Measurements from ENCODE around the gene CFAP298.
"Not testable (repeated sequence)": the region's sequence is repeated elsewhere in the genome, so short reads cannot be mapped to it uniquely, and the experiment has no call there.

CFAP298 gene

GRCh38 chr21:32574946-32575925 lies 36.9 kb downstream of the CFAP298 start:
- H3K27me3 ChIP-seq (ENCODE audit: control insufficient read depth, insufficient read depth, low read length): no peaks in the 10 kb centered on the region
- no peaks in the 10 kb centered on the region for H3K36me3 ChIP-seq (ENCODE audit: control insufficient read depth, insufficient read depth, low read length)
- no peak overlapping the region for H3K9ac ChIP-seq (ENCODE audit: low read length)
- no peaks in the 10 kb centered on the region for H3K9me3 ChIP-seq (ENCODE audit: control insufficient read depth, low read length)
- no peak overlapping the region for H3K4me3 ChIP-seq (ENCODE audit: low read length)
- H3K4me1 ChIP-seq (ENCODE audit: control insufficient read depth, insufficient read depth, low read length): peaks cover 8% of the 10 kb centered on the region

- Histone ChIP-seq H3K4me1 (ENCODE audit: control insufficient read depth, insufficient read depth, low read length) (peaks cover 12% of the 10 kb centered on the region), H3K36me3 (ENCODE audit: control insufficient read depth, insufficient read depth, low read length) (no peaks in the 10 kb centered on the region), H3K9me3 (ENCODE audit: control insufficient read depth, low read length) (no peaks in the 10 kb centered on the region), H3K27me3 (ENCODE audit: control insufficient read depth, insufficient read depth, low read length) (no peaks in the 10 kb centered on the region), H3K4me3 (ENCODE audit: low read length) (no peak overlapping the region), H3K9ac (ENCODE audit: low read length) (peak overlapping the region; percentile 57)
Observed at GRCh38 chr21:32572574-32573420, 39.4 kb downstream of the CFAP298 start.

GRCh38 chr21:32570456-32570855 lies 41.7 kb downstream of the CFAP298 start:
- Histone ChIP-seq H3K36me3 (ENCODE audit: control insufficient read depth, insufficient read depth, low read length) (no peaks in the 10 kb centered on the region), H3K9me3 (ENCODE audit: control insufficient read depth, low read length) (no peaks in the 10 kb centered on the region), H3K4me1 (ENCODE audit: control insufficient read depth, insufficient read depth, low read length) (peaks cover 12% of the 10 kb centered on the region), H3K9ac (ENCODE audit: low read length) (no peak overlapping the region), H3K27me3 (ENCODE audit: control insufficient read depth, insufficient read depth, low read length) (no peaks in the 10 kb centered on the region), H3K4me3 (ENCODE audit: low read length) (no peak overlapping the region)

GRCh38 chr21:32569261-32570230 lies 42.6 kb downstream of the CFAP298 start:
- H3K36me3 ChIP-seq (ENCODE audit: control insufficient read depth, insufficient read depth, low read length): no peaks in the 10 kb centered on the region
- peak overlapping the region; percentile 51 for H3K4me3 ChIP-seq (ENCODE audit: low read length)
- H3K9ac ChIP-seq (ENCODE audit: low read length): peak overlapping the region; percentile 75

GRCh38 chr21:32567626-32568025 lies 44.6 kb downstream of the CFAP298 start:
- Histone ChIP-seq H3K27me3 (ENCODE audit: control insufficient read depth, insufficient read depth, low read length) (no peaks in the 10 kb centered on the region), H3K4me1 (ENCODE audit: control insufficient read depth, insufficient read depth, low read length) (peaks cover 8% of the 10 kb centered on the region), H3K9me3 (ENCODE audit: control insufficient read depth, low read length) (no peaks in the 10 kb centered on the region), H3K36me3 (ENCODE audit: control insufficient read depth, insufficient read depth, low read length) (no peaks in the 10 kb centered on the region), H3K4me3 (ENCODE audit: low read length) (no peak overlapping the region), H3K9ac (ENCODE audit: low read length) (no peak overlapping the region)

More at GRCh38 chr21:32569261-32570230, 42.6 kb downstream of the CFAP298 start:
- H3K4me1 ChIP-seq (ENCODE audit: control insufficient read depth, insufficient read depth, low read length): peaks cover 12% of the 10 kb centered on the region
- no peaks in the 10 kb centered on the region for H3K9me3 ChIP-seq (ENCODE audit: control insufficient read depth, low read length)
- no peaks in the 10 kb centered on the region for H3K27me3 ChIP-seq (ENCODE audit: control insufficient read depth, insufficient read depth, low read length)

- H3K9ac ChIP-seq (ENCODE audit: low read length): no peak overlapping the region
- no peaks in the 10 kb centered on the region for H3K27me3 ChIP-seq (ENCODE audit: control insufficient read depth, insufficient read depth, low read length)
Observed at GRCh38 chr21:32566741-32567389, 45.3 kb downstream of the CFAP298 start.

GRCh38 chr21:32565856-32566465 lies 46.2 kb downstream of the CFAP298 start:
- Histone ChIP-seq H3K4me1 (ENCODE audit: control insufficient read depth, insufficient read depth, low read length) (peaks cover 4% of the 10 kb centered on the region), H3K36me3 (ENCODE audit: control insufficient read depth, insufficient read depth, low read length) (no peaks in the 10 kb centered on the region)

More at GRCh38 chr21:32566741-32567389, 45.3 kb downstream of the CFAP298 start:
- Histone ChIP-seq H3K4me3 (ENCODE audit: low read length) (no peak overlapping the region), H3K36me3 (ENCODE audit: control insufficient read depth, insufficient read depth, low read length) (no peaks in the 10 kb centered on the region), H3K4me1 (ENCODE audit: control insufficient read depth, insufficient read depth, low read length) (peaks cover 4% of the 10 kb centered on the region), H3K9me3 (ENCODE audit: control insufficient read depth, low read length) (no peaks in the 10 kb centered on the region)

GRCh38 chr21:32562915-32563314 lies 49.3 kb downstream of the CFAP298 start:
- no peaks in the 10 kb centered on the region for H3K4me1 ChIP-seq (ENCODE audit: control insufficient read depth, insufficient read depth, low read length)
- no peaks in the 10 kb centered on the region for H3K36me3 ChIP-seq (ENCODE audit: control insufficient read depth, insufficient read depth, low read length)
- no peak overlapping the region for H3K4me3 ChIP-seq (ENCODE audit: low read length)
- H3K9ac ChIP-seq (ENCODE audit: low read length): no peak overlapping the region
- H3K9me3 ChIP-seq (ENCODE audit: control insufficient read depth, low read length): no peaks in the 10 kb centered on the region
- H3K27me3 ChIP-seq (ENCODE audit: control insufficient read depth, insufficient read depth, low read length): no peaks in the 10 kb centered on the region

More at GRCh38 chr21:32565856-32566465, 46.2 kb downstream of the CFAP298 start:
- Histone ChIP-seq H3K4me3 (ENCODE audit: low read length) (no peak overlapping the region), H3K27me3 (ENCODE audit: control insufficient read depth, insufficient read depth, low read length) (no peaks in the 10 kb centered on the region), H3K9me3 (ENCODE audit: control insufficient read depth, low read length) (no peaks in the 10 kb centered on the region), H3K9ac (ENCODE audit: low read length) (no peak overlapping the region)

GRCh38 chr21:32562426-32562825 lies 49.8 kb downstream of the CFAP298 start:
- H3K9me3 ChIP-seq (ENCODE audit: control insufficient read depth, low read length): no peaks in the 10 kb centered on the region
- H3K27me3 ChIP-seq (ENCODE audit: control insufficient read depth, insufficient read depth, low read length): no peaks in the 10 kb centered on the region
- no peak overlapping the region for H3K9ac ChIP-seq (ENCODE audit: low read length)
- no peaks in the 10 kb centered on the region for H3K4me1 ChIP-seq (ENCODE audit: control insufficient read depth, insufficient read depth, low read length)
- H3K4me3 ChIP-seq (ENCODE audit: low read length): no peak overlapping the region
- no peaks in the 10 kb centered on the region for H3K36me3 ChIP-seq (ENCODE audit: control insufficient read depth, insufficient read depth, low read length)

- H3K9me3 ChIP-seq (ENCODE audit: control insufficient read depth, low read length); H3K27me3 ChIP-seq (ENCODE audit: control insufficient read depth, insufficient read depth, low read length); H3K9ac ChIP-seq (ENCODE audit: low read length); H3K36me3 ChIP-seq (ENCODE audit: control insufficient read depth, insufficient read depth, low read length); H3K4me1 ChIP-seq (ENCODE audit: control insufficient read depth, insufficient read depth, low read length); H3K4me3 ChIP-seq (ENCODE audit: low read length): not testable (repeated sequence)
Observed at GRCh38 chr21:32561476-32561875, 50.7 kb downstream of the CFAP298 start.
